ENCODE data around the gene MED10. TPM values are rescaled to one million over a fixed set of nuclear protein-coding genes. Genes with fewer than 3 reads are reported as not detected.

Gene MED10
- 5.7 and 11.6 TPM in 2 replicates for total RNA-seq (2014; rRNA removed; shearing (Covaris generic))

DNA sequence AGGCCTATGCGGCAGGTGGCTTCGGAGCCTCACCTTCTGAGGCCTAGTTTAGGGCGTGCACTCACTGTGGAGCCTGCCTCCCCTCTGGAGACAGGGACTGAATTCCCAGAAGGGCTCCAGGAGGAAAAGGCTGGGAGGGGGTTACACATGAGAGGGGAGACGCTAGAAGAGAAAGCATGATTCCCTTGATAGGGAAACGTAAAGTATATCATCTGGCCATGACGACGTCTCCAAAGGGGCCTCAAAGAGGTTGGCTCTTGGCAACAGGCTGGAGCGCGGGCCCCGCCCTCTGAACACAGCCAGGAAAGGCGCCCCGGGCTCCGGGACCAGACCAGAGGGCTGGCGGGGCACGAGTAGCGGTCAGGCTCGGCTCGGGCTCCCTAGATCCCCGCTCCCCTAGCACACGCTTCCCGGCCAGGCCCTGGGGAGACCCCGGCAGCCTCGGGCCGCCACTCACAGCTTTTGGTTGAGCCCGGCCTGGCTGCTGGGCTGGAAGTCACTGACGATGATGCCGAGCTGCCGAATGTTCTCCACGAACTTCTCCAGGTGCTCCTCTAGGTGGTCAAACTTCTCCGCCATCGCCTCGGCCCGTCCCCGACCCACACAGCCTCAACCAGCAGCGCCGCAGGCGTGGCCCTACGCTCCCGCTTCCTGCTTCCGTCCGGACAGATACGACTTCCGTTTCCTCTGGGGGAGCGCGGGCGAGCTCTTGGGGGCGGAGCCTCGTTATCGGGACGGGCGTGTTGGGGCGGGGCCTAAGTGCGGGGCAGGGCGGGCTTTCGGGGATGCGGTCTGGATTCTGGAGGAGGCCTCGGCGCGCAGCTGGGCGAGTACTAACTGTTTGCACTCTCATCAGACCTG is at the start of gene MED10:
TSS of gene MED10 (minus strand) at position 643 of the 861 bp plus-strand sequence. CDS start at position 579, 64 bp downstream.
- DNase-seq = peak; percentile 97
- H3K27me3 ChIP-seq (ENCODE audit: control insufficient read depth, insufficient read depth, low read length) = no peaks in the 10 kb centered on the region
- H3K4me3 ChIP-seq (ENCODE audit: insufficient read depth, low read depth, low read length) = peak within 1 kb of the TSS; percentile 98
- H3K36me3 ChIP-seq (replicated peaks; ENCODE audit: control insufficient read depth, insufficient read depth, low read length) = peaks cover 18% of the 10 kb centered on the region

DNA sequence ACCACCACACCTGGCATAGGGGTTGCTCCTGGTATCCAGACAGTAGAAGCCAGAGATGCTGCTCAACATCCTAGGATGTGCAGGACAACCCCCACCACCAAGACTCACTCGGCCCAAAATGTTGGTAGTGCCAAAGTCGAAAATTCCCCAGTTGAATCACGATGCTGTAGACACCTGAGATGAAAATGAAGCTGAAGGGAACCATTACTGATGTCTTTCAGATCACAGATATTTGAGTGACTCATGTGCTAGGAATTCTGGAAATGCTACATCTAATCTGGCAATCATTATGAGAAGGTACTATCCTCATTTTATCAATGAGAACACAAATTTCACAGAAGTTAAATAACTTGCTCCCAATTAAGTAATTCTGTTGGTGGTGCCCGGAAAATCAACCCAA is 49.3 kb upstream of the MED10 start:
- Histone ChIP-seq H3K4me3 (ENCODE audit: insufficient read depth, low read depth, low read length) (no peak overlapping the region), H3K36me3 (replicated peaks; ENCODE audit: control insufficient read depth, insufficient read depth, low read length) (no peaks in the 10 kb centered on the region), H3K27me3 (ENCODE audit: control insufficient read depth, insufficient read depth, low read length) (no peaks in the 10 kb centered on the region)
- no peak for DNase-seq

DNA sequence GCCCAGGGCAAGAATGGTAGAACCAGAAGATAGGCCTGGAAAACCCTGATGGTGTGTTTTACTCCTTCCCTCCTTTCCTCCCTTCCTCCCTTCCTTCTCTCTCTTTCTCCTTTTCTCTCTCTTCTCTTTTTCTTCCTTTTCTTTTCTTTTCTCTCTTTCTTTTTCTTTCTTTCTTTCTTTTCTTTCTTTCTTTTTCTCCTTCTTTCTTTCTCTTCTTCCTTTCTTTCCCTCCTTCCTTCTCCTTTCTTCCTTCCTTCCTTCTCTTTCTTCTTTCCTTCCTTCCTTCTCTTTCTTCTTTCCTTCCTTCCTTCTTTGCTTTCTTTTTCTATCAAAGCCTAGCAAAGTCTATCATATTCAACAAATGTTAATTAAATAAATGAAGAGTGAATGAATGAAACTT is 46.4 kb upstream of the MED10 start:
- no peaks in the 10 kb centered on the region for H3K27me3 ChIP-seq (ENCODE audit: control insufficient read depth, insufficient read depth, low read length)
- H3K4me3 ChIP-seq (ENCODE audit: insufficient read depth, low read depth, low read length) = no peak overlapping the region
- DNase-seq = no peak
- H3K36me3 ChIP-seq (replicated peaks; ENCODE audit: control insufficient read depth, insufficient read depth, low read length) = no peaks in the 10 kb centered on the region

GRCh38 chr5:6424110-6424659 is 45.8 kb upstream of the MED10 start:
- no peaks in the 10 kb centered on the region for H3K27me3 ChIP-seq (ENCODE audit: control insufficient read depth, insufficient read depth, low read length)
- no peaks in the 10 kb centered on the region for H3K36me3 ChIP-seq (replicated peaks; ENCODE audit: control insufficient read depth, insufficient read depth, low read length)
- DNase-seq = no peak
- no peak overlapping the region for H3K4me3 ChIP-seq (ENCODE audit: insufficient read depth, low read depth, low read length)

DNA sequence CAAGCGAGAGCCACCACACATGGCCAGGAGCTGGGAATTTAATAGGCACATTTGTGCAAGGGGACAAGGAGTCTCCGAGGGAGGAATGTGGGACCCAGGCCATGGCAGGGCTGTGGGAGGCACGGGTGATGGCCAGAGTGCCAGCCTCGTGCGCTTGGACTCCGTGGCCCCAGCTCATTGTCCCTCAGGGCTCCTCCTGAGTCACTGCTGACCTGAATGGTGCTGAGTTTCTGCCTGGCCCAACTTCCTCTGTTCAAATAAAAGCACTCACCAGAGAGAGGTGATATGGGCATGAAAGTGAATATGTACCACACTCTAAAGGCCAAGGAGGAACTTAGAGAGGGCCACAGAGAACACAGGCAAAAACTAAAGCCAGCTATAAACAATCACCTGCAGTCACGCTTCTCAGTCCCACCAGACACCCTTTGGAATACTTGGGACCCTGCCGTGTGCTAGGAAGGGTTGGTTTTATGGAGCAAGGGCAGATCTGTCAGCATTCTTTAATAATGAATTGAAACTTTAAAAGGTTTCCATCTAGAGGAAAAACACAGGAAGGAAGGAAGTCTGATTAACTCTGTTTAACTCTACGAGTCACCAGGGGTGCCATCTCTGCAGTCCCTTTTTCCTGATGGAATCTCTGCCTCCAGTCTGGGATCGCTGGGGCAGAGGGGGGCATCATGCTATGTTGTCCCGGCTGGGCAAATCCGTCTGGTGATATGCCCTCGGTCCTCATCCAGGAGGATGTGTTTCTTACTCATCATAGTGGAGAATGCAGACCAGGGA is 45.2 kb upstream of the MED10 start:
- DNase-seq = no peak
- H3K36me3 ChIP-seq (replicated peaks; ENCODE audit: control insufficient read depth, insufficient read depth, low read length) = no peaks in the 10 kb centered on the region
- H3K27me3 ChIP-seq (ENCODE audit: control insufficient read depth, insufficient read depth, low read length) = no peaks in the 10 kb centered on the region
- H3K4me3 ChIP-seq (ENCODE audit: insufficient read depth, low read depth, low read length) = no peak overlapping the region

GRCh38 chr5:6419340-6419852 is 41.0 kb upstream of the MED10 start:
- Histone ChIP-seq H3K4me3 (ENCODE audit: insufficient read depth, low read depth, low read length) (no peak overlapping the region), H3K36me3 (replicated peaks; ENCODE audit: control insufficient read depth, insufficient read depth, low read length) (no peaks in the 10 kb centered on the region), H3K27me3 (ENCODE audit: control insufficient read depth, insufficient read depth, low read length) (no peaks in the 10 kb centered on the region)
- DNase-seq = no peak

- Histone ChIP-seq H3K36me3 (replicated peaks; ENCODE audit: control insufficient read depth, insufficient read depth, low read length) (no peaks in the 10 kb centered on the region), H3K27me3 (ENCODE audit: control insufficient read depth, insufficient read depth, low read length) (no peaks in the 10 kb centered on the region), H3K4me3 (ENCODE audit: insufficient read depth, low read depth, low read length) (no peak overlapping the region)
- DNase-seq = no peak
Measured at GRCh38 chr5:6418679-6419276, 40.4 kb upstream of the MED10 start.

- Histone ChIP-seq H3K4me3 (ENCODE audit: insufficient read depth, low read depth, low read length) (no peak overlapping the region), H3K27me3 (ENCODE audit: control insufficient read depth, insufficient read depth, low read length) (no peaks in the 10 kb centered on the region), H3K36me3 (replicated peaks; ENCODE audit: control insufficient read depth, insufficient read depth, low read length) (no peaks in the 10 kb centered on the region)
- DNase-seq = no peak
Measured at GRCh38 chr5:6417657-6418056, 39.3 kb upstream of the MED10 start.

DNA sequence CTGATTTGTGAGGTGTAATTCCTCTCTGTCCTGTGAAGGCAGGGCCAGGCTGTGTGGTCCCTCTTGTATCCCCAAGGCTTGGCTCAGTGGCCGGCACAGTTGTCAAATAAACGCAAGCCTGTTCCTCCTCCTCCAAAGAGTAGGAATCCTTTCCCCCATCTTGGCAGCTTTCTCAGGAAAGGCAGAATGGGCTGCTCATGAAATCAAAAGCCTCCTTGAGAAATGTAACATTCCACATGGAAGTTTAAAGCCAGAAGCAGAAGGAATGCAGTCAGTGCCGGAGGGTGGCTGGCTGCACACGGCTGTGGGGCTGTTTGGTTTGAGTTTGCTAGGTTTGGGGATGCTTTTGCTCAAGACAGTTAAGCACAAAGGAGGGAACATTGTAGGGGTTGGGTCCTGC is 34.5 kb upstream of the MED10 start:
- no peaks in the 10 kb centered on the region for H3K27me3 ChIP-seq (ENCODE audit: control insufficient read depth, insufficient read depth, low read length)
- no peak for DNase-seq
- no peaks in the 10 kb centered on the region for H3K36me3 ChIP-seq (replicated peaks; ENCODE audit: control insufficient read depth, insufficient read depth, low read length)
- H3K4me3 ChIP-seq (ENCODE audit: insufficient read depth, low read depth, low read length) = no peak overlapping the region

GRCh38 chr5:6411141-6411540 is 32.8 kb upstream of the MED10 start:
- H3K36me3 ChIP-seq (replicated peaks; ENCODE audit: control insufficient read depth, insufficient read depth, low read length) = no peaks in the 10 kb centered on the region
- DNase-seq = no peak
- H3K4me3 ChIP-seq (ENCODE audit: insufficient read depth, low read depth, low read length) = no peak overlapping the region
- H3K27me3 ChIP-seq (ENCODE audit: control insufficient read depth, insufficient read depth, low read length) = no peaks in the 10 kb centered on the region

DNA sequence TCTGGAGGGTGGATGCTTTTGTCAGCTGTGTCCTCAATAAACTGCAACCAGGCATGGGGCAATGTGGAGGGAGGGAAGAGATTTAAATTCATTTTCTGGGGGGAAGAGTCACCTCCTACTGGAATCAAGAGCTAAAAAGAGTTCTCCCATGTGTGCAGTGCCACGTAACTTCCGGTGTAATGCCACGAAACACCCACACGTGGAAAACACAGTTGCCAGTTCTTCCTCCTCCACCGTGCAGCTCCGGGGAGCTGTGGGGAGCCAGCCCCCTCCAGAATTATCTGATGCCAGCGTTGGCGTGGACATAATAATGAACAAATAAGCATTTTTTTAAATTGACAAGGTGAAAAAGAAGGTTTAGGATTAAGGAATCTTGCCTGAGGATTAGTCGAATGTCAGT is 32.1 kb upstream of the MED10 start:
- H3K27me3 ChIP-seq (ENCODE audit: control insufficient read depth, insufficient read depth, low read length) = no peaks in the 10 kb centered on the region
- no peak overlapping the region for H3K4me3 ChIP-seq (ENCODE audit: insufficient read depth, low read depth, low read length)
- DNase-seq = no peak
- H3K36me3 ChIP-seq (replicated peaks; ENCODE audit: control insufficient read depth, insufficient read depth, low read length) = no peaks in the 10 kb centered on the region

GRCh38 chr5:6408627-6409446 is 30.5 kb upstream of the MED10 start:
- H3K4me3 ChIP-seq (ENCODE audit: insufficient read depth, low read depth, low read length) = no peak overlapping the region
- no peaks in the 10 kb centered on the region for H3K36me3 ChIP-seq (replicated peaks; ENCODE audit: control insufficient read depth, insufficient read depth, low read length)
- no peak for DNase-seq
- no peaks in the 10 kb centered on the region; the same call in 1 of the 2 replicates for H3K27me3 ChIP-seq (ENCODE audit: control insufficient read depth, insufficient read depth, low read length)

- no peak overlapping the region for H3K4me3 ChIP-seq (ENCODE audit: insufficient read depth, low read depth, low read length)
- no peaks in the 10 kb centered on the region; the same call in 1 of the 2 replicates for H3K27me3 ChIP-seq (ENCODE audit: control insufficient read depth, insufficient read depth, low read length)
- no peaks in the 10 kb centered on the region for H3K36me3 ChIP-seq (replicated peaks; ENCODE audit: control insufficient read depth, insufficient read depth, low read length)
- no peak for DNase-seq
Measured at GRCh38 chr5:6408260-6408596, 29.9 kb upstream of the MED10 start.
